ENCODE measurements around the gene ZNF277.

DNA sequence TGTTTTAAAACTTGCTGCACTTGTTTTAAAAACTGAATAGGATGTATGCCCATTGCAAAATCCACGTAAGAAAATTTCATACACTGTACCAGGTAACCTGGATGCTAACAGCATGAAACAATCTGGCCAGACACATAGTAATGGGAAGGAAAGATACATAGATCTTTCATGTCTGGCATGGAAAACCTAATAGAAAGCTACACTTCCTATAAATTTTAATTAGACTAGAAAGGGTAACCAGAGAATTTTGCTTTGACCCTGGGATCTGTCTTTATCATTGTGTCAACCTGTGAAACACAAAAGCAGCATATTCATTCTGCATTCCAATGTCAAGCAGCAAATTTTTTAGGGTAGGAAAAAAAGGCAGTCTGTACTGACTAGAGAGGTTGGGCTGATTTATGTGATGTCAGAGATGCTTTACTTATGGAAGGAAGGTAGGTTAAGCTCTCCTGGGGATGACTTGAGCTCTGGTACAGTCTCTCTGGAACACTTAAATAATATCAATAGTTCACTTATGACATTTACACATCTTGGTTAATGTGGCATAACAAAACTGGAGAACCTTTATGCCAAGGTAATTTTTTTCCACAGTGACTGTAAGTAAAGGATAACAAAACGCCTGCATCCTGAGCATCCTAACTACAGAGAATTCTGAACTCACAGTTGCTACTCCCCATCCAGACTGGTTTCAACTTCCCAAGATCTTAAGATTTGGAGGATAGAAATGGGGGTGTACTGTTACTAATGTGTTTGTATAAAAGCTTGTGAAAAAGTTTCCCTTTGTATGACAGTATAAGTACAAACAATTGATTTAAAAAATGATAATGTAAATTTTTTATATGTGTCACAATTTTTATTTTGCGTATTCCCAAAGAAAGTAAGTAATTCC is 45.0 kb upstream of the ZNF277 start:
- TF ChIP-seq, protein P1, sequence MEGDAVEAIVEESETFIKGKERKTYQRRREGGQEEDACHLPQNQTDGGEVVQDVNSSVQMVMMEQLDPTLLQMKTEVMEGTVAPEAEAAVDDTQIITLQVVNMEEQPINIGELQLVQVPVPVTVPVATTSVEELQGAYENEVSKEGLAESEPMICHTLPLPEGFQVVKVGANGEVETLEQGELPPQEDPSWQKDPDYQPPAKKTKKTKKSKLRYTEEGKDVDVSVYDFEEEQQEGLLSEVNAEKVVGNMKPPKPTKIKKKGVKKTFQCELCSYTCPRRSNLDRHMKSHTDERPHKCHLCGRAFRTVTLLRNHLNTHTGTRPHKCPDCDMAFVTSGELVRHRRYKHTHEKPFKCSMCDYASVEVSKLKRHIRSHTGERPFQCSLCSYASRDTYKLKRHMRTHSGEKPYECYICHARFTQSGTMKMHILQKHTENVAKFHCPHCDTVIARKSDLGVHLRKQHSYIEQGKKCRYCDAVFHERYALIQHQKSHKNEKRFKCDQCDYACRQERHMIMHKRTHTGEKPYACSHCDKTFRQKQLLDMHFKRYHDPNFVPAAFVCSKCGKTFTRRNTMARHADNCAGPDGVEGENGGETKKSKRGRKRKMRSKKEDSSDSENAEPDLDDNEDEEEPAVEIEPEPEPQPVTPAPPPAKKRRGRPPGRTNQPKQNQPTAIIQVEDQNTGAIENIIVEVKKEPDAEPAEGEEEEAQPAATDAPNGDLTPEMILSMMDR (tag by site-specific recombination; IDR thresholded peaks at IDR 0.05): no peak
- TF ChIP-seq ZNF133 (tag by site-specific recombination; IDR thresholded peaks at IDR 0.05): no peak
- TF ChIP-seq, protein P2, sequence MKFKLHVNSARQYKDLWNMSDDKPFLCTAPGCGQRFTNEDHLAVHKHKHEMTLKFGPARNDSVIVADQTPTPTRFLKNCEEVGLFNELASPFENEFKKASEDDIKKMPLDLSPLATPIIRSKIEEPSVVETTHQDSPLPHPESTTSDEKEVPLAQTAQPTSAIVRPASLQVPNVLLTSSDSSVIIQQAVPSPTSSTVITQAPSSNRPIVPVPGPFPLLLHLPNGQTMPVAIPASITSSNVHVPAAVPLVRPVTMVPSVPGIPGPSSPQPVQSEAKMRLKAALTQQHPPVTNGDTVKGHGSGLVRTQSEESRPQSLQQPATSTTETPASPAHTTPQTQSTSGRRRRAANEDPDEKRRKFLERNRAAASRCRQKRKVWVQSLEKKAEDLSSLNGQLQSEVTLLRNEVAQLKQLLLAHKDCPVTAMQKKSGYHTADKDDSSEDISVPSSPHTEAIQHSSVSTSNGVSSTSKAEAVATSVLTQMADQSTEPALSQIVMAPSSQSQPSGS (tag by site-specific recombination; IDR thresholded peaks at IDR 0.05; ENCODE audit: low read depth): no peak
- no peak for TF ChIP-seq ZFP37 (tag by site-specific recombination; IDR thresholded peaks at IDR 0.05)
- no peak for TF ChIP-seq ZNF621 (tag by site-specific recombination; IDR thresholded peaks at IDR 0.05)
- TF ChIP-seq MZF1 (tag by site-specific recombination; IDR thresholded peaks at IDR 0.05; ENCODE audit: borderline replicate concordance): no peak
- no peak for TF ChIP-seq ZNF146 (tag by site-specific recombination; IDR thresholded peaks at IDR 0.05)
- no peak for TF ChIP-seq ZNF629 (tag by site-specific recombination; IDR thresholded peaks at IDR 0.05)
- no peak for TF ChIP-seq ZNF707 (tag by site-specific recombination; IDR thresholded peaks at IDR 0.05)
- TF ChIP-seq GFI1B (tag by site-specific recombination; IDR thresholded peaks at IDR 0.05): no peak
- TF ChIP-seq, protein P3, sequence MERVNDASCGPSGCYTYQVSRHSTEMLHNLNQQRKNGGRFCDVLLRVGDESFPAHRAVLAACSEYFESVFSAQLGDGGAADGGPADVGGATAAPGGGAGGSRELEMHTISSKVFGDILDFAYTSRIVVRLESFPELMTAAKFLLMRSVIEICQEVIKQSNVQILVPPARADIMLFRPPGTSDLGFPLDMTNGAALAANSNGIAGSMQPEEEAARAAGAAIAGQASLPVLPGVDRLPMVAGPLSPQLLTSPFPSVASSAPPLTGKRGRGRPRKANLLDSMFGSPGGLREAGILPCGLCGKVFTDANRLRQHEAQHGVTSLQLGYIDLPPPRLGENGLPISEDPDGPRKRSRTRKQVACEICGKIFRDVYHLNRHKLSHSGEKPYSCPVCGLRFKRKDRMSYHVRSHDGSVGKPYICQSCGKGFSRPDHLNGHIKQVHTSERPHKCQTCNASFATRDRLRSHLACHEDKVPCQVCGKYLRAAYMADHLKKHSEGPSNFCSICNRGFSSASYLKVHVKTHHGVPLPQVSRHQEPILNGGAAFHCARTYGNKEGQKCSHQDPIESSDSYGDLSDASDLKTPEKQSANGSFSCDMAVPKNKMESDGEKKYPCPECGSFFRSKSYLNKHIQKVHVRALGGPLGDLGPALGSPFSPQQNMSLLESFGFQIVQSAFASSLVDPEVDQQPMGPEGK (tag by site-specific recombination; IDR thresholded peaks at IDR 0.05): no peak
- TF ChIP-seq ZNF24 (tag by site-specific recombination; IDR thresholded peaks at IDR 0.05): no peak
- TF ChIP-seq YY1 (tag by site-specific recombination; IDR thresholded peaks at IDR 0.05): no peak
